GM23338 (cell line): ENCODE results near the gene BPTF. TPM values are rescaled to one million over a fixed set of nuclear protein-coding genes. Genes with fewer than 3 reads are reported as not detected.

Experiments
- ATAC-seq: fragments of 200-7000 bp; cut with Tn5 transposase; 3 replicates; pipeline ENCODE4 v1.9.1; 2020
- DNase-seq: peaks from one replicate; pipeline ENCODE4 v3.0.0-alpha.2; 2015; ENCODE audit warnings: low spot score
- H2AFZ ChIP-seq: fragments of 200-600 bp; sonication (generic); 2 replicates; pipeline ENCODE4 v1.8.0; 2016; ENCODE audit warnings: antibody characterized with exemption, mild to moderate bottlenecking, moderate library complexity
- H3F3A ChIP-seq: fragments of 200-600 bp; sonication (generic); replicated peaks from 2 replicates; pipeline ENCODE4 v1.8.0; 2017; ENCODE audit warnings: antibody characterized with exemption, mixed run types, low read depth
- H3K27ac ChIP-seq: fragments of 200-600 bp; sonication (generic); 2 replicates; pipeline ENCODE4 v1.6.1; 2016; ENCODE audit warnings: low read depth
- H3K27me3 ChIP-seq: fragments of 200-600 bp; sonication (generic); 2 replicates; pipeline ENCODE4 v1.8.0; 2016; ENCODE audit warnings: mild to moderate bottlenecking, mixed run types, moderate library complexity; ENCODE audit not compliant: insufficient read depth
- H3K36me3 ChIP-seq: fragments of 200-600 bp; sonication (generic); 2 replicates; pipeline ENCODE4 v1.8.0; 2016; ENCODE audit warnings: mild to moderate bottlenecking; ENCODE audit not compliant: insufficient read depth
- H3K4me1 ChIP-seq: fragments of 200-600 bp; sonication (generic); 2 replicates; pipeline ENCODE4 v1.8.0; 2016; ENCODE audit warnings: mild to moderate bottlenecking, moderate library complexity; ENCODE audit not compliant: insufficient read depth
- H3K4me2 ChIP-seq: fragments of 200-600 bp; sonication (generic); 2 replicates; pipeline ENCODE4 v1.7.1; 2017; ENCODE audit warnings: mixed run types
- H3K4me3 ChIP-seq: fragments of 200-600 bp; sonication (generic); 2 replicates; pipeline ENCODE4 v1.6.1; 2016; ENCODE audit warnings: mixed run types
- H3K79me2 ChIP-seq: fragments of 200-600 bp; sonication (generic); replicated peaks from 2 replicates; pipeline ENCODE4 v1.8.0; 2017; ENCODE audit warnings: mild to moderate bottlenecking; ENCODE audit not compliant: insufficient read depth
- H3K9me2 ChIP-seq: fragments of 200-600 bp; sonication (generic); 2 replicates; pipeline ENCODE4 v1.8.0; 2017; ENCODE audit not compliant: insufficient read depth
- H4K20me1 ChIP-seq: fragments of 200-600 bp; sonication (generic); replicated peaks from 2 replicates; pipeline ENCODE4 v1.8.0; 2017; ENCODE audit warnings: mild to moderate bottlenecking; ENCODE audit not compliant: insufficient read depth
- H3K27ac Mint-ChIP-seq: 2 replicates; pipeline ENCODE4 v1.8.0; 2020; ENCODE audit warnings: inconsistent platforms, mild to moderate bottlenecking, moderate library complexity, mixed read lengths
- H3K27me3 Mint-ChIP-seq: 3 replicates; pipeline ENCODE4 v1.8.0; 2022; ENCODE audit warnings: low read depth, mild to moderate bottlenecking, moderate library complexity, mixed read lengths, inconsistent platforms; ENCODE audit not compliant: insufficient read depth, poor library complexity
- H3K36me3 Mint-ChIP-seq: 3 replicates; pipeline ENCODE4 v1.8.0; 2021; ENCODE audit warnings: low read depth, mild to moderate bottlenecking, inconsistent platforms, moderate library complexity, mixed read lengths
- H3K4me1 Mint-ChIP-seq: 3 replicates; pipeline ENCODE4 v1.8.0; 2020; ENCODE audit warnings: mild to moderate bottlenecking, inconsistent platforms, mixed read lengths
- H3K4me3 Mint-ChIP-seq: 3 replicates; pipeline ENCODE4 v1.8.0; 2021; ENCODE audit warnings: moderate library complexity, mild to moderate bottlenecking, inconsistent platforms, mixed read lengths
- H3K9me3 Mint-ChIP-seq: 3 replicates; pipeline ENCODE4 v1.8.0; 2020; ENCODE audit warnings: moderate library complexity, mild to moderate bottlenecking, inconsistent platforms, mixed read lengths
- ETS1 ChIP-seq: IDR thresholded peaks from 2 replicates; pipeline ENCODE4 v1.6.1; 2016; ENCODE audit warnings: antibody characterized with exemption
- EZH2 ChIP-seq: fragments of 200-600 bp; sonication (generic); IDR thresholded peaks from one replicate; pipeline ENCODE4 v1.8.0; 2017; ENCODE audit warnings: antibody characterized with exemption, mild to moderate bottlenecking, low read depth; ENCODE audit not compliant: unreplicated experiment
- EZH2phosphoT487 ChIP-seq: fragments of 200-600 bp; sonication (generic); IDR thresholded peaks from one replicate; pipeline ENCODE4 v1.8.1; 2018; ENCODE audit warnings: antibody characterized with exemption; ENCODE audit not compliant: unreplicated experiment
- NANOG ChIP-seq: IDR thresholded peaks from 2 replicates; pipeline ENCODE4 v1.6.1; 2016; ENCODE audit warnings: antibody characterized with exemption, borderline replicate concordance
- POLR2AphosphoS5 ChIP-seq: IDR thresholded peaks from 2 replicates; pipeline ENCODE4 v1.6.1; 2016; ENCODE audit warnings: antibody characterized with exemption, low read depth
- STAT1 ChIP-seq: IDR thresholded peaks from one replicate; pipeline ENCODE4 v1.6.1; 2016; ENCODE audit warnings: antibody characterized with exemption; ENCODE audit not compliant: unreplicated experiment
- ZNF114 ChIP-seq: fragments of 250-450 bp; sonication (Bioruptor Pico); IDR thresholded peaks from 2 replicates; pipeline ENCODE4 v1.5.0; 2020; ENCODE audit warnings: mild to moderate bottlenecking, moderate library complexity
- ZNF331 ChIP-seq: fragments of 250-450 bp; sonication (Bioruptor Pico); IDR thresholded peaks from 2 replicates; pipeline ENCODE4 v1.5.0; 2020; ENCODE audit warnings: low read depth, mild to moderate bottlenecking, moderate library complexity
- polyA plus RNA-seq: library from polyadenylated mRNA; unstranded; fragments of >200 nt; fragmentation: Nextera tagmentation; extraction: Ambion mirVana; gene quantifications from 2 replicates; pipeline ENCODE4 v1.2.1, GENCODE V29; 2016
- total RNA-seq: library from RNA; depleted of rRNA; stranded (reverse); fragments of >200 nt; shearing (Covaris generic); gene quantifications from 2 replicates; pipeline ENCODE4 v1.2.3, GENCODE V29; 2014
- TF ChIP-seq, protein P1 (sequence below): IDR thresholded peaks from one replicate; pipeline ENCODE4 v1.6.1; 2018; ENCODE audit warnings: antibody characterized with exemption; ENCODE audit not compliant: unreplicated experiment

Gene BPTF
- total and polyA plus RNA-seq, 2 experiments from 2014 or later: 161 to 179 TPM

DNA sequence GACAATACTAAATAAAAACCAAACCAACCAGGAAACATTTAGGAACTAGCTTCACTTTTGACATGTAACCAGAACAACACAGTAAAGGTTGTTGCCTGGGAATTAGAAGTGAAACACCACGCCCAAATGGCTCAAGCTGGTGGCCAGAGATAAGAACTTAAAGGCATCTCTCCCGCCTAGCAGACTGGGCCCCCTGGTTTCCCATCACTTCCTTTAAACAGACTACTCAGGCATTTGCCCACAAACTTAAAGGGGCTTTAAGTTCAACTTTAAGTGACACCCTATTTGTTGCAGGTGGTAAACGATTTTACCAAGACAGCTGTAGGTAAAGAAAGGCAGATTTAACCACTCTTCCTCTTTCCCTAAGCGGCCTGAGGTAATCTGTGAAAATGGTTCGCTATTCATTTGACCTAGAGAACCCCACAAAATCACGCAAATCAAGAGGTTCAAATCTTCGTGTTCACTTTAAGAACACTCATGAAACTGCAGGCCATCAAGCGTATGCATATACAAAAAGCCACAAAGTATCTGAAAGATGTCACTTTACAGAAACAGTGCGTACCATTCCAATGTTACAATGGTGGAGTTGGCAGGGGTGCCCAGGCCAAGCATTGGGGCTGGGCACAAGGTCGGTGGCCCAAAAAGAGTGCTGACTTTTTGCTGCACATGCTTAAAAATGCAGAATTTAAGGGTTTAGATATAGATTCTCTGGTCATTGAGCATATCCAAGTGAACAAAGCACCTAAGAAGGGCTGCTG is 40.8 kb upstream of the BPTF start:
- ATAC-seq: no peak
- Histone ChIP-seq H3K36me3 (no peaks in the 10 kb centered on the region), H3K27ac (no peak overlapping the region), H3K4me3 (no peak overlapping the region), H3K4me2 (no peak overlapping the region), H3F3A (0 out of 2 replicates have a peak, but pooled peaks cover 3% of the 10 kb centered on the region), H3K27me3 (no peaks in the 10 kb centered on the region), H2AFZ (peak overlapping the region; percentile 86), H3K4me1 (no peaks in the 10 kb centered on the region), H3K79me2 (no peaks in the 10 kb centered on the region), H3K9me2 (no peaks in the 10 kb centered on the region), H4K20me1 (no peaks in the 10 kb centered on the region)
- H3K9me3 Mint-ChIP-seq: no peaks in the 10 kb centered on the region
- no peaks in the 10 kb centered on the region for H3K4me1 Mint-ChIP-seq
- no peaks in the 10 kb centered on the region for H3K36me3 Mint-ChIP-seq
- no peak overlapping the region for H3K27ac Mint-ChIP-seq
- no peaks in the 10 kb centered on the region for H3K27me3 Mint-ChIP-seq
- TF ChIP-seq POLR2AphosphoS5 (no peak), EZH2phosphoT487 (no peak), EZH2 (no peak), ZNF331 (no peak), ETS1 (no peak), NANOG (no peak), STAT1 (no peak)
- TF ChIP-seq, protein P1, sequence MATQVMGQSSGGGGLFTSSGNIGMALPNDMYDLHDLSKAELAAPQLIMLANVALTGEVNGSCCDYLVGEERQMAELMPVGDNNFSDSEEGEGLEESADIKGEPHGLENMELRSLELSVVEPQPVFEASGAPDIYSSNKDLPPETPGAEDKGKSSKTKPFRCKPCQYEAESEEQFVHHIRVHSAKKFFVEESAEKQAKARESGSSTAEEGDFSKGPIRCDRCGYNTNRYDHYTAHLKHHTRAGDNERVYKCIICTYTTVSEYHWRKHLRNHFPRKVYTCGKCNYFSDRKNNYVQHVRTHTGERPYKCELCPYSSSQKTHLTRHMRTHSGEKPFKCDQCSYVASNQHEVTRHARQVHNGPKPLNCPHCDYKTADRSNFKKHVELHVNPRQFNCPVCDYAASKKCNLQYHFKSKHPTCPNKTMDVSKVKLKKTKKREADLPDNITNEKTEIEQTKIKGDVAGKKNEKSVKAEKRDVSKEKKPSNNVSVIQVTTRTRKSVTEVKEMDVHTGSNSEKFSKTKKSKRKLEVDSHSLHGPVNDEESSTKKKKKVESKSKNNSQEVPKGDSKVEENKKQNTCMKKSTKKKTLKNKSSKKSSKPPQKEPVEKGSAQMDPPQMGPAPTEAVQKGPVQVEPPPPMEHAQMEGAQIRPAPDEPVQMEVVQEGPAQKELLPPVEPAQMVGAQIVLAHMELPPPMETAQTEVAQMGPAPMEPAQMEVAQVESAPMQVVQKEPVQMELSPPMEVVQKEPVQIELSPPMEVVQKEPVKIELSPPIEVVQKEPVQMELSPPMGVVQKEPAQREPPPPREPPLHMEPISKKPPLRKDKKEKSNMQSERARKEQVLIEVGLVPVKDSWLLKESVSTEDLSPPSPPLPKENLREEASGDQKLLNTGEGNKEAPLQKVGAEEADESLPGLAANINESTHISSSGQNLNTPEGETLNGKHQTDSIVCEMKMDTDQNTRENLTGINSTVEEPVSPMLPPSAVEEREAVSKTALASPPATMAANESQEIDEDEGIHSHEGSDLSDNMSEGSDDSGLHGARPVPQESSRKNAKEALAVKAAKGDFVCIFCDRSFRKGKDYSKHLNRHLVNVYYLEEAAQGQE: no peak
- no peak for DNase-seq
- H3K4me3 Mint-ChIP-seq: no peak overlapping the region

DNA sequence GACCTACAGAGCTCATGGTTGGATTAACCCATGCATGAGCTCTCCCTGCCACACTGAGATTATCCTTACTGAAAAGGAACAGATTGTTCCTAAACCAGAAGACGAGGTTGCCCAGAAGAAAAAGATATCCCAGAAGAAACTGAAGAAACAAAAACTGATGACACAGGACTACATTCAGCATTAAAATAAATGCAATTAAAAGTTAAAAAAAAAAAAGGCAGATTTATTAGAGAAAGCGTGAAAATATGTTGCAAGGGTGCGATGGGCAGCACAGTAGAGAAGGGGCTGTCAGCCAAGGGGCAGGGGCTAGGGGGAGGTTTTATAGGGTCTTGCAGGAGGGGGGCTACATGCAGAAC is 40.2 kb upstream of the BPTF start:
- no peaks in the 10 kb centered on the region for H3K27me3 ChIP-seq
- TF ChIP-seq ZNF114 (CRISPR knock-in tag): no peak
- no peak for ATAC-seq

More for the DNA sequence above, 40.2 kb upstream of the BPTF start:
- H3K9me3 Mint-ChIP-seq: no peaks in the 10 kb centered on the region
- Histone ChIP-seq H2AFZ (peak overlapping the region; percentile 86; the same call in 1 of the 2 replicates), H3F3A (0 out of 2 replicates have a peak, but pooled peaks cover 3% of the 10 kb centered on the region), H4K20me1 (no peaks in the 10 kb centered on the region), H3K27ac (no peak overlapping the region), H3K79me2 (no peaks in the 10 kb centered on the region), H3K9me2 (no peaks in the 10 kb centered on the region), H3K4me1 (no peaks in the 10 kb centered on the region), H3K36me3 (no peaks in the 10 kb centered on the region), H3K4me2 (no peak overlapping the region), H3K4me3 (no peak overlapping the region)
- H3K4me1 Mint-ChIP-seq: no peaks in the 10 kb centered on the region
- DNase-seq: no peak
- H3K4me3 Mint-ChIP-seq: no peak overlapping the region
- no peak overlapping the region for H3K27ac Mint-ChIP-seq
- no peaks in the 10 kb centered on the region for H3K27me3 Mint-ChIP-seq
- no peaks in the 10 kb centered on the region for H3K36me3 Mint-ChIP-seq
